K562 (cell line): ENCODE data around the gene APBB2. TPM values are rescaled to one million over a fixed set of nuclear protein-coding genes. Genes with fewer than 3 reads are reported as not detected.

ENCODE experiments used
- ATAC-seq: fragments of 200-7000 bp; cut with Tn5 transposase; 3 replicates; pipeline ENCODE4 v1.9.1; 2020; ENCODE audit warnings: moderate library complexity
- BruUV-seq: library from RNA; stranded (reverse); fragments of 400-500 nt; replicated peaks from 2 replicates; lab custom pipeline; 2021; lab: Mats Ljungman, UMichigan
- CTCF ChIA-PET: fragments of 300-600 bp; formaldehyde crosslinking; extraction: SDS; loops from one replicate; lab custom pipeline; 2021; ENCODE audit warnings: low intra/inter-chr PET ratio; lab: Yijun Ruan, JAX
- POLR2A ChIA-PET: fragments of 300-600, 350-650 bp; sonication (Branson Sonifier 250); formaldehyde crosslinking; extraction: SDS; loops from one replicate; lab custom pipeline; 2021; ENCODE audit warnings: antibody characterized with exemption, inconsistent platforms; lab: Yijun Ruan, JAX
- DNase-seq, 4 experiments: peaks; one replicate each; pipeline versions ENCODE4 v3.0.0 to v3.0.0-alpha.2; 2011 to 2018; ENCODE audit warnings: low spot score in 3 of 4, mixed read lengths in 3 of 4; ENCODE audit errors: extremely low read depth in 1 of 4
- FAIRE-seq: peaks from 2 replicates; lab custom pipeline; 2011; peaks lifted over from hg19 to GRCh38; lab: Jason Lieb, UNC
- H2AFZ ChIP-seq: 2 replicates; pipeline ENCODE4 v1.6.0; 2011; ENCODE audit warnings: low read depth, low read length, control low read depth, inconsistent platforms
- H3K27ac ChIP-seq: fragments of 200-600 bp; 3 replicates; pipeline ENCODE4 v1.8.0; 2011; ENCODE audit warnings: low read depth, mild to moderate bottlenecking, control low read depth, inconsistent platforms, low read length, moderate library complexity, mixed read lengths; ENCODE audit errors: extremely low read depth
- H3K27me3 ChIP-seq, 2 experiments: fragments of 300-600 bp in 1 of 2; 2 replicates in 1 of 2; 3 replicates in 1 of 2; pipeline versions ENCODE4 v1.6.0 to v1.8.0; 2011; ENCODE audit warnings: inconsistent platforms in 2 of 2, low read length in 2 of 2, mild to moderate bottlenecking in 1 of 2, mixed read lengths in 1 of 2, moderate library complexity in 1 of 2; ENCODE audit not compliant: control insufficient read depth in 2 of 2, insufficient read depth in 2 of 2
- H3K36me3 ChIP-seq: fragments of 300-600 bp; 3 replicates; pipeline ENCODE4 v1.8.0; 2011; ENCODE audit warnings: mild to moderate bottlenecking, low read length, inconsistent platforms; ENCODE audit not compliant: control insufficient read depth, insufficient read depth
- H3K4me1 ChIP-seq, 2 experiments: fragments of 200-600 bp in 1 of 2; replicated peaks in 1 of 2; 2 replicates in 1 of 2; 3 replicates in 1 of 2; pipeline versions ENCODE4 v1.5.1 to v1.8.0; 2011; ENCODE audit warnings: inconsistent platforms in 2 of 2, low read length in 2 of 2, mild to moderate bottlenecking in 1 of 2, mixed read lengths in 1 of 2, moderate library complexity in 1 of 2; ENCODE audit not compliant: control insufficient read depth in 2 of 2, insufficient read depth in 2 of 2
- H3K4me2 ChIP-seq: 2 replicates; pipeline ENCODE4 v1.6.1; 2011; ENCODE audit warnings: low read length, control low read depth, inconsistent platforms, mixed read lengths; ENCODE audit not compliant: insufficient read depth
- H3K4me3 ChIP-seq: fragments of 200-600 bp; sonication (generic), shearing (Covaris generic); 2 replicates; pipeline ENCODE4 v1.5.1; 2016; ENCODE audit warnings: control low read depth, inconsistent platforms
- H3K79me2 ChIP-seq: fragments of 200-600 bp; 3 replicates; pipeline ENCODE4 v1.8.0; 2011; ENCODE audit warnings: low read length, inconsistent platforms; ENCODE audit not compliant: control insufficient read depth, insufficient read depth
- H3K9ac ChIP-seq, 2 experiments: 2 replicates each; pipeline versions ENCODE4 v1.6.0 to v1.6.1; 2011; ENCODE audit warnings: low read depth in 2 of 2, low read length in 2 of 2, control low read depth in 1 of 2, inconsistent platforms in 1 of 2, mild to moderate bottlenecking in 1 of 2, mixed read lengths in 1 of 2; ENCODE audit not compliant: insufficient read depth in 1 of 2
- H3K9me1 ChIP-seq: one replicate; pipeline ENCODE4 v1.6.0; 2011; ENCODE audit warnings: inconsistent platforms, mild to moderate bottlenecking, low read length, moderate library complexity; ENCODE audit not compliant: control insufficient read depth, insufficient read depth
- H3K9me3 ChIP-seq: replicated peaks from 2 replicates; pipeline ENCODE4 v1.5.1; 2011; ENCODE audit warnings: low read depth, low read length, inconsistent platforms; ENCODE audit not compliant: control insufficient read depth, insufficient read depth
- H4K20me1 ChIP-seq: replicated peaks from 2 replicates; pipeline ENCODE4 v1.6.1; 2011; ENCODE audit warnings: low read length, inconsistent platforms, mixed read lengths; ENCODE audit not compliant: control insufficient read depth, insufficient read depth
- HDAC6 ChIP-seq: IDR thresholded peaks from 2 replicates; pipeline ENCODE4 v1.6.1; 2012; ENCODE audit warnings: low read depth, mild to moderate bottlenecking, control low read depth, inconsistent platforms, low read length, moderate library complexity
- KHSRP ChIP-seq: fragments of 450-650 bp; IDR thresholded peaks from 2 replicates; pipeline ENCODE4 v1.6.1; 2017
- KLF6 ChIP-seq: fragments of 250-450 bp; sonication (Bioruptor Pico); IDR thresholded peaks from 2 replicates; pipeline ENCODE4 v1.4.0; 2020; ENCODE audit warnings: mild to moderate bottlenecking, moderate library complexity, borderline replicate concordance
- MEIS2 ChIP-seq: fragments of 450-650 bp; IDR thresholded peaks from 2 replicates; pipeline ENCODE4 v1.6.1; 2014; ENCODE audit warnings: mild to moderate bottlenecking; ENCODE audit not compliant: partially characterized antibody
- NCOA6 ChIP-seq: fragments of 450-650 bp; IDR thresholded peaks from 2 replicates; pipeline ENCODE4 v1.6.1; 2017; ENCODE audit warnings: mild to moderate bottlenecking
- SMAD1 ChIP-seq: fragments of 150-350 bp; IDR thresholded peaks from 2 replicates; pipeline ENCODE4 v1.6.1; 2014; ENCODE audit warnings: low read length, low read depth; ENCODE audit not compliant: partially characterized antibody
- TAF9B ChIP-seq: fragments of 450-650 bp; IDR thresholded peaks from 2 replicates; pipeline ENCODE4 v1.6.1; 2018; ENCODE audit warnings: mild to moderate bottlenecking; ENCODE audit not compliant: partially characterized antibody
- ZNF124 ChIP-seq: sonication (generic); formaldehyde crosslinking; IDR thresholded peaks from 2 replicates; pipeline ENCODE4 v1.8.1; 2022; ENCODE audit warnings: missing genetic modification reagents
- ZNF140 ChIP-seq: fragments of 250-450 bp; sonication (Bioruptor Pico); IDR thresholded peaks from 2 replicates; pipeline ENCODE4 v1.8.0; 2021; ENCODE audit warnings: moderate library complexity, mild to moderate bottlenecking, inconsistent platforms
- ZNF146 ChIP-seq: IDR thresholded peaks from one replicate; pipeline ENCODE4 v1.6.1; 2018; ENCODE audit warnings: missing compliant biosample characterization; ENCODE audit not compliant: unreplicated experiment
- ZNF311 ChIP-seq: fragments of 250-450 bp; sonication (Bioruptor Pico); IDR thresholded peaks from 2 replicates; pipeline ENCODE4 v1.4.0; 2020; ENCODE audit warnings: mild to moderate bottlenecking, moderate library complexity
- ZNF766 ChIP-seq: fragments of 200-800 bp; sonication (Bioruptor generic); conservative IDR thresholded peaks from 2 replicates; pipeline ENCODE4 v1.6.1; 2016; ENCODE audit warnings: missing genetic modification characterization, missing compliant biosample characterization
- WGBS: fragments of 100-300 bp; shearing (Covaris generic); methylation state at CpG from one replicate; pipeline ENCODE4 v1.1.6; 2016; ENCODE audit warnings: low coverage, mixed read lengths; ENCODE audit not compliant: insufficient coverage; ENCODE audit errors: missing lambda C conversion rate; 5-methylcytosine and 5-hydroxymethylcytosine counted together
- in situ Hi-C: fragments of 300-500 bp; cut with MboI; formaldehyde crosslinking; loops from 4 replicates; pipeline ENCODE4 v1.15.0; 2018; ENCODE audit warnings: inconsistent platforms, mixed read lengths
- intact Hi-C: fragments of 100-400 bp; cut with micrococcal nuclease; formaldehyde crosslinking; loops from 2 replicates; pipeline ENCODE4 v1.14.2; 2022
- polyA plus RNA-seq, 8 experiments: library from polyadenylated mRNA; depleted of rRNA in 4 of 8; stranded (reverse) in 5 of 8; unstranded in 3 of 8; fragments of >200 nt; fragmentation: Nextera tagmentation in 2 of 8; fragmentation: Illumina TruSeq in 1 of 8; extraction: Ambion mirVana in 2 of 8; extraction: Trizol in 1 of 8; gene quantifications; 2 replicates each; pipeline versions ENCODE4 v1.2.1 to v1.2.3, GENCODE V29; 2011 to 2014; ENCODE audit warnings: inconsistent platforms in 1 of 8, missing spikeins in 1 of 8
- total RNA-seq, 7 experiments: library from RNA; depleted of rRNA in 6 of 7; stranded (reverse); fragments of >200 nt in 6 of 7; fragmentation: Illumina TruSeq in 2 of 7; extraction: Trizol in 2 of 7; gene quantifications; 2 replicates each; pipeline versions ENCODE4 v1.2.1 to v1.2.3, GENCODE V29; 2011 to 2021; ENCODE audit warnings: low replicate concordance in 1 of 7
- TF ChIP-seq, protein P1 (sequence below): fragments of 200-800 bp; sonication (Bioruptor generic); IDR thresholded peaks from 2 replicates; pipeline ENCODE4 v1.6.1; 2017; ENCODE audit warnings: missing genetic modification characterization, missing compliant biosample characterization
- TF ChIP-seq, protein P2 (sequence below): fragments of 250-450 bp; sonication (Bioruptor Pico); IDR thresholded peaks from 2 replicates; pipeline ENCODE4 v1.8.0; 2022; ENCODE audit warnings: moderate library complexity, mild to moderate bottlenecking, inconsistent platforms

Gene APBB2
- total and polyA plus RNA-seq, 9 of the 15 experiments (the other 6 are each of a cell fraction or from before 2014, with no cell fraction given), result 0.08 to 2.1 (median 1.4) TPM

DNA sequence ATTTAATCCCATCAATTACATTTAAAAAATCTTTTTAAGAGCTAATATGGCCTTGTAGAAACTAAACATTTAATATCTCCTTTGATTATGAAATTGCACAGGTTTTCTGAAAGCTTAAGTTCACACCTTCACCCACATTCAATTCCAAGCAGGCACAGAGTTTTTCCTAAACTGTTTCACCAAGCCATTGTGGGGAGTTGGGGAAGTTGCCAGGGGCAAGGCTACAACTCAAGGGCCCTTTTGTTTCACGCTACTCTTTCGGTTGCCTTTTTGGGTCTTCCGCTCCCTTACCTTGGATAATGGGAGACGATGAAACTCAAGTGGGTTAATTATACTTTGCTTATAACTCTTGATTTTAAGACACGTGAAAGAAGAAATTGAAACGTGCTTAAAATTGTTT lies 33.3 kb downstream of the APBB2 start:
- no peak overlapping the region for H3K4me2 ChIP-seq
- H3K9me1 ChIP-seq, result no peaks in the 10 kb centered on the region
- H3K27me3 ChIP-seq, result no peaks in the 10 kb centered on the region
- no peak for TF ChIP-seq HDAC6
- ATAC-seq, result no peak
- ChIA-PET CTCF (no interaction called here), POLR2A (interaction anchor here (0.7 kb wide), 1 partner anchor 185 kb away, joined by 4 read pairs; no protein-coding TSS in a partner anchor)
- H3K4me3 ChIP-seq, result no peak overlapping the region
- in situ Hi-C loops, result no loop called here
- no peaks in the 10 kb centered on the region for H4K20me1 ChIP-seq
- intact Hi-C loops, result no loop called here
- H3K27ac ChIP-seq, result no peak overlapping the region
- no peak for FAIRE-seq
- no peak overlapping the region for H2AFZ ChIP-seq
- DNase-seq, result no peak
- no TSS peak for BruUV-seq
- H3K4me1 ChIP-seq, result no peaks in the 10 kb centered on the region
- H3K79me2 ChIP-seq, result no peaks in the 10 kb centered on the region
- H3K36me3 ChIP-seq, result no peaks in the 10 kb centered on the region
- 6% methylated on average over 6 of the region's 6 CpGs for WGBS
- no peak overlapping the region for H3K9ac ChIP-seq
- H3K9me3 ChIP-seq, result no peaks in the 10 kb centered on the region

DNA sequence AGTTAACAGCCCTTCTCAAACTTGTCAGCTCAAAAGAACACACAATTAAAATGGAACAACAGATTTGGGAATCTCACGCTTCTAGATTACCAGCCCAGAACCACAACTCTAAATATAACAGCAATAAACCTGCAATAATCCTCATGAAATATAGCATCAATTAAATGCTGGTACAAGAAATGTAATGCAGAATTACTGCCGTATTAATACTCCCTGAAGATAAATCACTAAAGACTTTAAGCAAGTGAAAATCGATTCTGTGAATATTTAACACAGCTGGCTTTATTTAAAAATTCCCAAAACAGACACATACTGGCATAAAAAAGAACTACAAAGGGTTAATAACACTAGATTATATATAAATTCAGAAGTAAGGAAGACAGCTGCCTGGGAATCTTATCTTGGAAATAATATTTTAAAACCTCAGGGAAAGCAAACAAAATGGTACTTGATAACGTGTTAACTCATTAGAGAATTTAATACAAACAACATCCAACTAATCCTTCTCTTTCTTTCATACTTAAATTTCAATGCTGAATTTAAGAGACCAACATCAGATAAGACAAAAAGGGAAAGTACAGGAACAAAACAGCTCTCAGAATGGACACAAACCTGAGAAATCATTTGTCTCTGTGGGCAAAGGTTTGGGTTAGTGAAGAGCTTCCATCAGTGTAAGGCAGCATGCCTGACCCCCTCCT lies 34.7 kb downstream of the APBB2 start:
- Histone ChIP-seq H3K4me1 (no peaks in the 10 kb centered on the region), H3K9ac (no peak overlapping the region), H3K4me3 (no peak overlapping the region), H3K79me2 (no peaks in the 10 kb centered on the region), H2AFZ (no peak overlapping the region), H3K36me3 (no peaks in the 10 kb centered on the region), H3K9me1 (no peaks in the 10 kb centered on the region), H3K4me2 (no peak overlapping the region), H3K9me3 (no peaks in the 10 kb centered on the region), H3K27ac (no peak overlapping the region), H3K27me3 (no peaks in the 10 kb centered on the region), H4K20me1 (no peaks in the 10 kb centered on the region)
- POLR2A ChIA-PET, result interaction anchor here (1.2 kb wide), 1 partner anchor 20 kb away, joined by 3 read pairs; no protein-coding TSS in a partner anchor
- DNase-seq (no peak), ATAC-seq (no peak), FAIRE-seq (no peak)
- CTCF ChIA-PET, result no interaction called here
- in situ Hi-C loops (no loop called here), intact Hi-C loops (no loop called here)
- 2% methylated on average over 4 of the region's 4 CpGs for WGBS
- BruUV-seq, result no TSS peak
- no peak for TF ChIP-seq ZNF766
- TF ChIP-seq, protein P1, sequence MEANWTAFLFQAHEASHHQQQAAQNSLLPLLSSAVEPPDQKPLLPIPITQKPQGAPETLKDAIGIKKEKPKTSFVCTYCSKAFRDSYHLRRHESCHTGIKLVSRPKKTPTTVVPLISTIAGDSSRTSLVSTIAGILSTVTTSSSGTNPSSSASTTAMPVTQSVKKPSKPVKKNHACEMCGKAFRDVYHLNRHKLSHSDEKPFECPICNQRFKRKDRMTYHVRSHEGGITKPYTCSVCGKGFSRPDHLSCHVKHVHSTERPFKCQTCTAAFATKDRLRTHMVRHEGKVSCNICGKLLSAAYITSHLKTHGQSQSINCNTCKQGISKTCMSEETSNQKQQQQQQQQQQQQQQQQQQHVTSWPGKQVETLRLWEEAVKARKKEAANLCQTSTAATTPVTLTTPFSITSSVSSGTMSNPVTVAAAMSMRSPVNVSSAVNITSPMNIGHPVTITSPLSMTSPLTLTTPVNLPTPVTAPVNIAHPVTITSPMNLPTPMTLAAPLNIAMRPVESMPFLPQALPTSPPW (CRISPR knock-in tag), result no peak
- TF ChIP-seq ZNF311 (CRISPR knock-in tag), result no peak
- TF ChIP-seq, protein P2, sequence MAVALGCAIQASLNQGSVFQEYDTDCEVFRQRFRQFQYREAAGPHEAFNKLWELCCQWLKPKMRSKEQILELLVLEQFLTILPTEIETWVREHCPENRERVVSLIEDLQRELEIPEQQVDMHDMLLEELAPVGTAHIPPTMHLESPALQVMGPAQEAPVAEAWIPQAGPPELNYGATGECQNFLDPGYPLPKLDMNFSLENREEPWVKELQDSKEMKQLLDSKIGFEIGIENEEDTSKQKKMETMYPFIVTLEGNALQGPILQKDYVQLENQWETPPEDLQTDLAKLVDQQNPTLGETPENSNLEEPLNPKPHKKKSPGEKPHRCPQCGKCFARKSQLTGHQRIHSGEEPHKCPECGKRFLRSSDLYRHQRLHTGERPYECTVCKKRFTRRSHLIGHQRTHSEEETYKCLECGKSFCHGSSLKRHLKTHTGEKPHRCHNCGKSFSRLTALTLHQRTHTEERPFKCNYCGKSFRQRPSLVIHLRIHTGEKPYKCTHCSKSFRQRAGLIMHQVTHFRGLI (CRISPR knock-in tag), result no peak
- TF ChIP-seq KLF6 (CRISPR knock-in tag), result no peak
- no peak for TF ChIP-seq ZNF124 (CRISPR knock-in tag)
- no peak for TF ChIP-seq ZNF146
- no peak for TF ChIP-seq NCOA6
- no peak for TF ChIP-seq SMAD1
- TF ChIP-seq KHSRP, result no peak
- no peak for TF ChIP-seq MEIS2
- TF ChIP-seq TAF9B, result no peak
- TF ChIP-seq ZNF140 (CRISPR knock-in tag), result no peak
